Fibroblast of lung (primary cell): ENCODE results near the gene SPEG. TPM values are rescaled to one million over a fixed set of nuclear protein-coding genes. Genes with fewer than 3 reads are reported as not detected.
"Not testable (repeated sequence)": the region's sequence is repeated elsewhere in the genome, so short reads cannot be mapped to it uniquely, and the experiment has no call there.

Experiments
- DNase-seq, 2 donors: peaks; one replicate each; pipeline versions ENCODE4 v3.0.0 to v3.0.0-alpha.2; 2010; ENCODE audit warnings: low read depth in 2 of 2
- H2AFZ ChIP-seq: 2 replicates; pipeline ENCODE4 v1.5.1; 2012; ENCODE audit warnings: low read length, control low read depth, inconsistent platforms
- H3K27ac ChIP-seq: 2 replicates; pipeline ENCODE4 v1.5.1; 2011; ENCODE audit warnings: low read length, control low read depth; ENCODE audit not compliant: insufficient read depth
- H3K27me3 ChIP-seq: 2 replicates; pipeline ENCODE4 v1.5.1; 2011; ENCODE audit warnings: mild to moderate bottlenecking, low read length; ENCODE audit not compliant: control insufficient read depth, insufficient read depth
- H3K36me3 ChIP-seq: 2 replicates; pipeline ENCODE4 v1.5.1; 2011; ENCODE audit warnings: low read length; ENCODE audit not compliant: control insufficient read depth, insufficient read depth
- H3K4me1 ChIP-seq: 2 replicates; pipeline ENCODE4 v1.5.1; 2011; ENCODE audit warnings: low read length; ENCODE audit not compliant: control insufficient read depth, insufficient read depth; ENCODE audit errors: extremely low read depth
- H3K4me2 ChIP-seq: 2 replicates; pipeline ENCODE4 v1.5.1; 2011; ENCODE audit warnings: low read length, control low read depth; ENCODE audit not compliant: insufficient read depth; ENCODE audit errors: extremely low read depth
- H3K4me3 ChIP-seq, 4 experiments: fragments of 200-600 bp in 1 of 4; sonication (generic) in 1 of 4; replicated peaks in 1 of 4; 2 replicates each; pipeline ENCODE4 v1.5.1; 2011 to 2016; ENCODE audit warnings: low read length in 4 of 4, low read depth in 3 of 4, mild to moderate bottlenecking in 3 of 4, control low read depth in 2 of 4, inconsistent platforms in 1 of 4, mixed read lengths in 1 of 4; ENCODE audit not compliant: insufficient read depth in 1 of 4; ENCODE audit errors: control extremely low read depth in 1 of 4
- H3K79me2 ChIP-seq: 2 replicates; pipeline ENCODE4 v1.5.1; 2012; ENCODE audit warnings: mild to moderate bottlenecking, low read length, inconsistent platforms; ENCODE audit not compliant: control insufficient read depth, insufficient read depth
- H3K9ac ChIP-seq: 2 replicates; pipeline ENCODE4 v1.5.1; 2011; ENCODE audit warnings: mild to moderate bottlenecking, low read length, control low read depth; ENCODE audit not compliant: insufficient read depth
- H3K9me3 ChIP-seq: 2 replicates; pipeline ENCODE4 v1.5.1; 2012; ENCODE audit warnings: low read depth, low read length; ENCODE audit not compliant: control insufficient read depth, insufficient read depth
- H4K20me1 ChIP-seq: 2 replicates; pipeline ENCODE4 v1.5.1; 2011; ENCODE audit warnings: low read length; ENCODE audit not compliant: control insufficient read depth, insufficient read depth; ENCODE audit errors: extremely low read depth
- EZH2 ChIP-seq: IDR thresholded peaks from 2 replicates; pipeline ENCODE4 v1.5.1; 2012; ENCODE audit warnings: low read length, control low read depth, mild to moderate bottlenecking; ENCODE audit errors: missing control alignments
- polyA plus RNA-seq, 2 donors: library from polyadenylated mRNA; depleted of rRNA in 1 of 2; stranded (reverse) in 1 of 2; unstranded in 1 of 2; fragments of >200 nt; gene quantifications; 2 replicates each; pipeline ENCODE4 v1.2.1, GENCODE V29; 2011 to 2012; ENCODE audit warnings: missing spikeins in 1 of 2
- total RNA-seq: library from RNA; depleted of rRNA; stranded (reverse); fragments of >200 nt; gene quantifications from 2 replicates; pipeline ENCODE4 v1.2.1, GENCODE V29; 2014
- TF ChIP-seq, protein P1 (sequence below), 2 donors: IDR thresholded peaks in 1 of 2; conservative IDR thresholded peaks in 1 of 2; 1 replicate in 1 of 2; 2 replicates in 1 of 2; pipeline ENCODE4 v1.5.1; 2011 to 2012; ENCODE audit warnings: low read length in 2 of 2, control low read depth in 1 of 2, inconsistent platforms in 1 of 2, low read depth in 1 of 2, mild to moderate bottlenecking in 1 of 2

SPEG gene
- total and polyA plus RNA-seq, 2 donors (not counting 1 experiment from before 2014, with no cell fraction given): 9.5 to 20.1 TPM

DNA sequence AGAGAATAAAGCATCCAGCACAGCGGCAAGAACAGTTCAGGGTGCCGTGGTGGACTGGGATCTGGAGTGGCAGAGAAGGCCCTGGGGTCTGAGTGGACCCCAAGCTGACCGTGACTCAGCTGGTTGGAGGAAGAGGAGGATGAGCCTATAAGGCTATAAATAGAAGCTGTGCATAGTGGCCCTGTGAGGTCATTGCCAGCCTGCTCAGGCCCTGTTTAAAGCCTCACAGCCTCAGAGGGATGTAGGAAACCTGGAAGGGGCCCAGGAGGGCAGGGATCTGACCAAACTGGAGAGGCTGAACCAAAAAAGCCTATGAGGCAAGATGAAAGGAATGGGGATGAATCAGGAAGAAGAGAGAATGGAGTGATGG lies 27.8 kb upstream of the SPEG start:
- Histone ChIP-seq H2AFZ (peak overlapping the region; percentile 46), H3K9ac (no peak overlapping the region)

DNA sequence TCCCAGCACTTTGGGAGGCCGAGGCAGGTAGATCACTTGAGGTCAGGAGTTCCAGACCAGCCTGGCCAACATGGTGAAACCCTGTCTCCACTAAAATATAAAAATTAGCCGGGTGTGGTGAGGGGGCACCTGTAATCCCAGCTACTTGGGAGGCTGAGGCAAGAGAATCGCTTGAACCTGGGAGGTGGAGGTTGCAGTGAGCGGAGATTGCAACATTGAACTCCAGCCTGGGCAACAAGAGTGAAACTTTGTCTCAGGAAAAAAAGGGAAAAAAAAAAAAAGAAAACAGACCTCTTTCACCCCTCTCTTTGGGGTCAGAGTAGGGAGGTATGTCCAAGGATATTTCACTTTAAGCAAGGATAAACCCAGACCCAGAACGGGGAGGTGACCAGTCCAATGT lies 27.3 kb upstream of the SPEG start:
- Histone ChIP-seq H3K27ac (peak overlapping the region; percentile 47), H3K4me1 (peaks cover 11% of the 10 kb centered on the region)
- H4K20me1 ChIP-seq, H3K9me3 ChIP-seq, DNase-seq, H2AFZ ChIP-seq, H3K27me3 ChIP-seq, H3K9ac ChIP-seq, H3K79me2 ChIP-seq, H3K4me2 ChIP-seq, H3K36me3 ChIP-seq, H3K4me3 ChIP-seq: not testable (repeated sequence)

More for the DNA sequence above, 27.8 kb upstream of the SPEG start:
- Histone ChIP-seq H3K4me1 (peaks cover 11% of the 10 kb centered on the region), H3K27me3 (no peaks in the 10 kb centered on the region), H3K4me2 (peak overlapping the region; percentile 23), H4K20me1 (no peaks in the 10 kb centered on the region), H3K27ac (peak overlapping the region; percentile 92), H3K4me3 (no peak overlapping the region), H3K9me3 (no peaks in the 10 kb centered on the region), H3K36me3 (no peaks in the 10 kb centered on the region), H3K79me2 (no peaks in the 10 kb centered on the region)
- peak; percentile 89 to 96 for DNase-seq
- TF ChIP-seq EZH2: no peak
- TF ChIP-seq, protein P1, sequence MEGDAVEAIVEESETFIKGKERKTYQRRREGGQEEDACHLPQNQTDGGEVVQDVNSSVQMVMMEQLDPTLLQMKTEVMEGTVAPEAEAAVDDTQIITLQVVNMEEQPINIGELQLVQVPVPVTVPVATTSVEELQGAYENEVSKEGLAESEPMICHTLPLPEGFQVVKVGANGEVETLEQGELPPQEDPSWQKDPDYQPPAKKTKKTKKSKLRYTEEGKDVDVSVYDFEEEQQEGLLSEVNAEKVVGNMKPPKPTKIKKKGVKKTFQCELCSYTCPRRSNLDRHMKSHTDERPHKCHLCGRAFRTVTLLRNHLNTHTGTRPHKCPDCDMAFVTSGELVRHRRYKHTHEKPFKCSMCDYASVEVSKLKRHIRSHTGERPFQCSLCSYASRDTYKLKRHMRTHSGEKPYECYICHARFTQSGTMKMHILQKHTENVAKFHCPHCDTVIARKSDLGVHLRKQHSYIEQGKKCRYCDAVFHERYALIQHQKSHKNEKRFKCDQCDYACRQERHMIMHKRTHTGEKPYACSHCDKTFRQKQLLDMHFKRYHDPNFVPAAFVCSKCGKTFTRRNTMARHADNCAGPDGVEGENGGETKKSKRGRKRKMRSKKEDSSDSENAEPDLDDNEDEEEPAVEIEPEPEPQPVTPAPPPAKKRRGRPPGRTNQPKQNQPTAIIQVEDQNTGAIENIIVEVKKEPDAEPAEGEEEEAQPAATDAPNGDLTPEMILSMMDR (conservative IDR thresholded peaks at IDR 0.05 in 1 of 2, IDR thresholded peaks at IDR 0.05 in 1 of 2; ENCODE audit: low read depth in 1 of 2, low read length in 2 of 2): no peak

DNA sequence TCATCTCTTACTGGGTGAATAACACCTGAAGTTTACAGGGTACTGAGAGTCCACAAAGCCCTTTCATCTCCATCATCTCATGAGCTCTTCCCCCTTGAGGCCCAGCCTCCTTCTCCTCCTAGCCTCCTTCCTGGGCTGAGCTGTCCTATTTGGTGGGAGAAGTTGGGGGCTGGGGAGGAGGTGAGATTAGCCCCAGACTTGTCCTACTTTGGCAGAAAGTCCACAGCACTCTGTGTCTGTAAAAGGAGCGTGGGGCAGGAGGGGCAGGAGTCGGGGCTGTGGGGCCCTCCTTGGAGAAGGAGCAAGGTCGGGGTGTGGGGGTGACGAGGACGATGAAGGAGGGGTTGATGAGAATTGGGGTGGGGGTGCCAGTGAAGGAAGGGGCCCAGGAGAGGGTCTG lies 26.4 kb upstream of the SPEG start:
- H3K27ac ChIP-seq: no peak overlapping the region
- no peaks in the 10 kb centered on the region for H4K20me1 ChIP-seq
- no peaks in the 10 kb centered on the region for H3K27me3 ChIP-seq
- H3K36me3 ChIP-seq: no peaks in the 10 kb centered on the region
- DNase-seq: no peak
- no peaks in the 10 kb centered on the region for H3K9me3 ChIP-seq
- no peaks in the 10 kb centered on the region for H3K79me2 ChIP-seq
- H2AFZ ChIP-seq: no peak overlapping the region
- no peak for TF ChIP-seq EZH2
- TF ChIP-seq, protein P1 (conservative IDR thresholded peaks at IDR 0.05 in 1 of 2, IDR thresholded peaks at IDR 0.05 in 1 of 2; ENCODE audit: low read depth in 1 of 2, low read length in 2 of 2): no peak
- no peak overlapping the region for H3K9ac ChIP-seq
- no peak overlapping the region for H3K4me3 ChIP-seq
- no peak overlapping the region for H3K4me2 ChIP-seq
- peaks cover 11% of the 10 kb centered on the region for H3K4me1 ChIP-seq
